GM12878 (cell line): ENCODE results near the gene GCSAM. TPM values are rescaled to one million over a fixed set of nuclear protein-coding genes. Genes with fewer than 3 reads are reported as not detected.

ENCODE experiments used
- ATAC-seq: fragments of 200-7000 bp; cut with Tn5 transposase; 3 replicates; pipeline ENCODE4 v1.9.1; 2020; ENCODE audit warnings: mild to moderate bottlenecking, moderate library complexity
- BruUV-seq: library from RNA; stranded (reverse); fragments of 400-500 nt; replicated peaks from 2 replicates; lab custom pipeline; 2021; lab: Mats Ljungman, UMichigan
- CTCF ChIA-PET: fragments of 300-600 bp; sonication (Branson Sonifier 250); formaldehyde crosslinking; extraction: SDS; loops from one replicate; lab custom pipeline; 2021; ENCODE audit warnings: inconsistent platforms; lab: Yijun Ruan, JAX
- POLR2A ChIA-PET: fragments of 350-600 bp; formaldehyde crosslinking; extraction: SDS; loops from one replicate; lab custom pipeline; 2021; ENCODE audit warnings: inconsistent platforms; lab: Charles Lee
- RAD21 ChIA-PET: fragments of 300-600 bp; sonication (Branson Sonifier 250); formaldehyde crosslinking; loops from one replicate; lab custom pipeline; 2023; ENCODE audit warnings: antibody characterized with exemption; ENCODE audit not compliant: unreplicated experiment; lab: Charles Lee
- SMC1A ChIA-PET: fragments of 300-600 bp; sonication (Branson Sonifier 250); formaldehyde crosslinking; loops from one replicate; lab custom pipeline; 2023; ENCODE audit not compliant: unreplicated experiment, uncharacterized antibody; lab: Charles Lee
- DNase-seq: peaks from one replicate; pipeline ENCODE4 v3.0.0-alpha.2; 2011; ENCODE audit warnings: low read depth, low spot score
- FAIRE-seq: peaks from 3 replicates; lab custom pipeline; 2011; peaks lifted over from hg19 to GRCh38; lab: Jason Lieb, UNC
- H2AFZ ChIP-seq: 2 replicates; pipeline ENCODE4 v1.6.0; 2011; ENCODE audit warnings: low read depth, low read length, control low read depth; ENCODE audit not compliant: control insufficient read depth
- H3K27ac ChIP-seq: 2 replicates; pipeline ENCODE4 v1.5.1; 2011; ENCODE audit warnings: control low read depth; ENCODE audit not compliant: control insufficient read depth, insufficient read depth
- H3K27me3 ChIP-seq, 2 experiments: replicated peaks in 1 of 2; 2 replicates each; pipeline versions ENCODE4 v1.6.0 to v1.6.1; 2011; ENCODE audit warnings: low read length in 1 of 2; ENCODE audit not compliant: control insufficient read depth in 2 of 2, insufficient read depth in 2 of 2
- H3K36me3 ChIP-seq, 2 experiments: 2 replicates each; pipeline ENCODE4 v1.5.1; 2011; ENCODE audit warnings: low read length in 1 of 2; ENCODE audit not compliant: control insufficient read depth in 2 of 2, insufficient read depth in 2 of 2
- H3K4me1 ChIP-seq: 2 replicates; pipeline ENCODE4 v1.6.1; 2011; ENCODE audit warnings: mild to moderate bottlenecking, low read length, moderate library complexity, mixed read lengths; ENCODE audit not compliant: control insufficient read depth, insufficient read depth
- H3K4me2 ChIP-seq: 2 replicates; pipeline ENCODE4 v1.6.0; 2011; ENCODE audit warnings: control low read depth; ENCODE audit not compliant: control insufficient read depth, insufficient read depth
- H3K4me3 ChIP-seq: fragments of 200-600 bp; sonication (generic); 2 replicates; pipeline ENCODE4 v1.5.1; 2016
- H3K79me2 ChIP-seq: 2 replicates; pipeline ENCODE4 v1.6.0; 2011; ENCODE audit warnings: low read length; ENCODE audit not compliant: control insufficient read depth, insufficient read depth
- H3K9ac ChIP-seq: 2 replicates; pipeline ENCODE4 v1.8.0; 2011; ENCODE audit warnings: low read length, control low read depth, mixed read lengths; ENCODE audit not compliant: control insufficient read depth, insufficient read depth
- H3K9me3 ChIP-seq: replicated peaks from 3 replicates; pipeline ENCODE4 v1.5.1; 2011; ENCODE audit warnings: mild to moderate bottlenecking, low read length; ENCODE audit not compliant: control insufficient read depth, insufficient read depth
- H4K20me1 ChIP-seq: 2 replicates; pipeline ENCODE4 v1.6.0; 2011; ENCODE audit not compliant: control insufficient read depth, insufficient read depth
- HSF1 ChIP-seq: fragments of 150-350 bp; IDR thresholded peaks from 2 replicates; pipeline ENCODE4 v1.6.1; 2014; ENCODE audit warnings: mild to moderate bottlenecking, low read depth, low read length
- MEF2B ChIP-seq: fragments of 450-650 bp; IDR thresholded peaks from 2 replicates; pipeline ENCODE4 v1.6.1; 2018; ENCODE audit warnings: mild to moderate bottlenecking, moderate library complexity; ENCODE audit not compliant: partially characterized antibody, poor library complexity, severe bottlenecking
- NRF1 ChIP-seq: conservative IDR thresholded peaks from 2 replicates; pipeline ENCODE4 v1.6.1; 2011; ENCODE audit warnings: mild to moderate bottlenecking, low read depth, low read length, improper control_type of control experiment
- REST ChIP-seq: IDR thresholded peaks from 2 replicates; pipeline ENCODE4 v1.6.1; 2012; ENCODE audit warnings: mild to moderate bottlenecking, low read depth, low read length
- SREBF2 ChIP-seq: IDR thresholded peaks from 2 replicates; pipeline ENCODE4 v1.6.1; 2012; ENCODE audit warnings: mild to moderate bottlenecking, low read length
- TCF7 ChIP-seq: IDR thresholded peaks from 2 replicates; pipeline ENCODE4 v1.6.1; 2014; ENCODE audit warnings: antibody characterized with exemption, borderline replicate concordance
- ZZZ3 ChIP-seq: IDR thresholded peaks from 2 replicates; pipeline ENCODE4 v1.6.1; 2011; ENCODE audit warnings: low read depth; ENCODE audit not compliant: control insufficient read depth, insufficient read length
- WGBS: methylation state at CpG from one replicate; pipeline ENCODE4 v1.1.6; 2016; ENCODE audit warnings: low lambda C conversion rate; ENCODE audit not compliant: insufficient replicate concordance, insufficient coverage; ENCODE audit errors: missing lambda C conversion rate; 5-methylcytosine and 5-hydroxymethylcytosine counted together
- in situ Hi-C: fragments of 300-500 bp; cut with MboI; formaldehyde crosslinking; loops from 9 replicates; pipeline ENCODE4 v1.14.3; 2018; ENCODE audit warnings: mixed read lengths
- intact Hi-C: fragments of 100-400 bp; cut with micrococcal nuclease; formaldehyde crosslinking; loops from one replicate; pipeline ENCODE4 v1.14.2; 2022; ENCODE audit not compliant: unreplicated experiment
- polyA plus RNA-seq, 11 experiments: library from polyadenylated mRNA; depleted of rRNA in 4 of 11; unstranded in 6 of 11; stranded (reverse) in 5 of 11; fragments of >200 nt; fragmentation: Nextera tagmentation in 4 of 11; fragmentation: Illumina TruSeq in 1 of 11; extraction: Ambion mirVana in 4 of 11; extraction: Trizol in 1 of 11; gene quantifications; 1 replicate in 1 of 11; 2 replicates in 10 of 11; pipeline versions ENCODE4 v1.2.1 to v1.2.3, GENCODE V29; 2011 to 2016; ENCODE audit warnings: inconsistent platforms in 2 of 11, missing spikeins in 2 of 11, low read depth in 1 of 11
- total RNA-seq, 4 experiments: library from RNA; depleted of rRNA in 3 of 4; stranded (reverse); fragments of >200 nt in 3 of 4; fragmentation: Illumina TruSeq in 1 of 4; extraction: Trizol in 1 of 4; gene quantifications; 2 replicates each; pipeline versions ENCODE4 v1.2.1 to v1.2.3, GENCODE V29; 2013 to 2021
- TF ChIP-seq, protein P1 (sequence below): fragments of 450-650 bp; IDR thresholded peaks from 2 replicates; pipeline ENCODE4 v1.6.1; 2017; ENCODE audit warnings: mild to moderate bottlenecking, low read depth, inconsistent platforms; ENCODE audit not compliant: poor library complexity, severe bottlenecking
- TF ChIP-seq, protein P2 (sequence below): fragments of 450-650 bp; IDR thresholded peaks from 2 replicates; pipeline ENCODE4 v1.6.1; 2017; ENCODE audit warnings: mild to moderate bottlenecking, moderate library complexity

Gene GCSAM
- total and polyA plus RNA-seq, 10 of the 15 experiments (the other 5 are each of a cell fraction or from before 2014, with no cell fraction given), result 81.5 to 407 (median 107) TPM

DNA sequence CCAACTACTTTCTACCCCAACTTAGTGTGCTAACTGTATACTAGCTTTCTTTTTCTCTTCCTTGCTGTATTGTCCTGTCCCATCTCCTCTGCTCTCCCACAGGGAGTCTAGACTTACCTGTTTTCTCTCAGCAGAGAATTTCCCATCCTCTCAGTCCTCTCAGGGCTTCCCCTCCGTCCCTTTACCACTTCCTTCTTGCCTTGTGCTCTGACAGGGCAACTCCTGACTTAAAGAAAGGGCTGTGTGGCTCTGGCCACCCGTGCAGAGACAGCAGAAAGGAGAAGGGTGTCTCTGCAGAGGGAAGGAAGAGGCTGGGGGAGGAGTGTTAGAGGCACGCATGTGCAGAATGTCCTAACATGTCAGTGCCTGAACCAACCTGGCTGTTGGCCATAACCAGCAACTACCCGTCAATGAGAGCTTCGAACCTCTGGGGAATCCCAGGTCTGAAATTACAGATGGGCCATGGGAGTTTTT, at the start of gene GCSAM (continued):
- peak; percentile 63 for TF ChIP-seq NRF1
- TF ChIP-seq MEF2B, result peak; percentile 99
- peak; percentile 16; the same call in 1 of the 2 replicates for TF ChIP-seq TCF7
- no peak for TF ChIP-seq SREBF2
- TF ChIP-seq HSF1, result 0 out of 2 replicates have a peak, but pooled peaks have one; percentile 19

DNA sequence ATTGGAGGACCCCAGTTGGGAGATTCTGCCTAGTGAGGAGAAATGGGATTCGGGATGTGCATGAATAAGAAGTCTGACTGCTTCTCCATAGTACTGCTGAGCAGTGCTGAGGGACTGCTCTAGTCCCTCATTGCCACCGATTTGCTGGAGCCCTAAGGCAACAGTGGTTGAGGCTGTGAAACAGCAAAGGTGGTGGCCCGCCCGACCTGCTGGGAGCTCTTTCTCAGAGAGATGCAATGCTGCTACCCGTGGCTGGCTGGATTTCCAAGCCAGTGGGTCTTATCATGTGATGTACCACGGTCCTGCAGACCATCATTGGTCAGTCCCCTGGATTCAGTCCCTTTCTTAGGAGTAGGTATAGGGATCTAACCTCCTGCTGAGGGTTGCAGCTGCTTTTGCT, 42.6 kb upstream of the GCSAM start:
- no peaks in the 10 kb centered on the region for H3K36me3 ChIP-seq
- no peak overlapping the region for H3K4me2 ChIP-seq
- H3K27me3 ChIP-seq, result no peaks in the 10 kb centered on the region
- no peaks in the 10 kb centered on the region for H3K4me1 ChIP-seq
- 72% methylated on average over 6 of the region's 6 CpGs for whole genome bisulfite sequencing
- intact Hi-C loops, result no loop called here
- no peak overlapping the region for H3K27ac ChIP-seq
- no peak overlapping the region for H3K4me3 ChIP-seq
- ChIA-PET CTCF (no interaction called here), POLR2A (no interaction called here), RAD21 (no interaction called here), SMC1A (no interaction called here)
- FAIRE-seq, result no peak
- BruUV-seq, result no TSS peak
- no peaks in the 10 kb centered on the region for H3K79me2 ChIP-seq
- H2AFZ ChIP-seq, result no peak overlapping the region
- ATAC-seq, result no peak
- TF ChIP-seq, protein P1, sequence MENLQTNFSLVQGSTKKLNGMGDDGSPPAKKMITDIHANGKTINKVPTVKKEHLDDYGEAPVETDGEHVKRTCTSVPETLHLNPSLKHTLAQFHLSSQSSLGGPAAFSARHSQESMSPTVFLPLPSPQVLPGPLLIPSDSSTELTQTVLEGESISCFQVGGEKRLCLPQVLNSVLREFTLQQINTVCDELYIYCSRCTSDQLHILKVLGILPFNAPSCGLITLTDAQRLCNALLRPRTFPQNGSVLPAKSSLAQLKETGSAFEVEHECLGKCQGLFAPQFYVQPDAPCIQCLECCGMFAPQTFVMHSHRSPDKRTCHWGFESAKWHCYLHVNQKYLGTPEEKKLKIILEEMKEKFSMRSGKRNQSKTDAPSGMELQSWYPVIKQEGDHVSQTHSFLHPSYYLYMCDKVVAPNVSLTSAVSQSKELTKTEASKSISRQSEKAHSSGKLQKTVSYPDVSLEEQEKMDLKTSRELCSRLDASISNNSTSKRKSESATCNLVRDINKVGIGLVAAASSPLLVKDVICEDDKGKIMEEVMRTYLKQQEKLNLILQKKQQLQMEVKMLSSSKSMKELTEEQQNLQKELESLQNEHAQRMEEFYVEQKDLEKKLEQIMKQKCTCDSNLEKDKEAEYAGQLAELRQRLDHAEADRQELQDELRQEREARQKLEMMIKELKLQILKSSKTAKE, result no peak
- no peak for TF ChIP-seq REST
- no peak for TF ChIP-seq ZZZ3
- TF ChIP-seq, protein P2, sequence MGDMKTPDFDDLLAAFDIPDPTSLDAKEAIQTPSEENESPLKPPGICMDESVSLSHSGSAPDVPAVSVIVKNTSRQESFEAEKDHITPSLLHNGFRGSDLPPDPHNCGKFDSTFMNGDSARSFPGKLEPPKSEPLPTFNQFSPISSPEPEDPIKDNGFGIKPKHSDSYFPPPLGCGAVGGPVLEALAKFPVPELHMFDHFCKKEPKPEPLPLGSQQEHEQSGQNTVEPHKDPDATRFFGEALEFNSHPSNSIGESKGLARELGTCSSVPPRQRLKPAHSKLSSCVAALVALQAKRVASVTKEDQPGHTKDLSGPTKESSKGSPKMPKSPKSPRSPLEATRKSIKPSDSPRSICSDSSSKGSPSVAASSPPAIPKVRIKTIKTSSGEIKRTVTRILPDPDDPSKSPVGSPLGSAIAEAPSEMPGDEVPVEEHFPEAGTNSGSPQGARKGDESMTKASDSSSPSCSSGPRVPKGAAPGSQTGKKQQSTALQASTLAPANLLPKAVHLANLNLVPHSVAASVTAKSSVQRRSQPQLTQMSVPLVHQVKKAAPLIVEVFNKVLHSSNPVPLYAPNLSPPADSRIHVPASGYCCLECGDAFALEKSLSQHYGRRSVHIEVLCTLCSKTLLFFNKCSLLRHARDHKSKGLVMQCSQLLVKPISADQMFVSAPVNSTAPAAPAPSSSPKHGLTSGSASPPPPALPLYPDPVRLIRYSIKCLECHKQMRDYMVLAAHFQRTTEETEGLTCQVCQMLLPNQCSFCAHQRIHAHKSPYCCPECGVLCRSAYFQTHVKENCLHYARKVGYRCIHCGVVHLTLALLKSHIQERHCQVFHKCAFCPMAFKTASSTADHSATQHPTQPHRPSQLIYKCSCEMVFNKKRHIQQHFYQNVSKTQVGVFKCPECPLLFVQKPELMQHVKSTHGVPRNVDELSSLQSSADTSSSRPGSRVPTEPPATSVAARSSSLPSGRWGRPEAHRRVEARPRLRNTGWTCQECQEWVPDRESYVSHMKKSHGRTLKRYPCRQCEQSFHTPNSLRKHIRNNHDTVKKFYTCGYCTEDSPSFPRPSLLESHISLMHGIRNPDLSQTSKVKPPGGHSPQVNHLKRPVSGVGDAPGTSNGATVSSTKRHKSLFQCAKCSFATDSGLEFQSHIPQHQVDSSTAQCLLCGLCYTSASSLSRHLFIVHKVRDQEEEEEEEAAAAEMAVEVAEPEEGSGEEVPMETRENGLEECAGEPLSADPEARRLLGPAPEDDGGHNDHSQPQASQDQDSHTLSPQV, result no peak
- H3K9me3 ChIP-seq, result no peaks in the 10 kb centered on the region
- in situ Hi-C loops, result no loop called here
- no peak for DNase-seq
- H4K20me1 ChIP-seq, result no peaks in the 10 kb centered on the region
- H3K9ac ChIP-seq, result no peak overlapping the region
